NB4 (cell line): ENCODE measurements around the gene PRPF8.

Experiments
- DNase-seq: peaks from one replicate; pipeline ENCODE4 v3.0.0; 2010; ENCODE audit warnings: low read depth
- H3K4me3 ChIP-seq: one replicate; pipeline ENCODE4 v1.5.1; 2011; ENCODE audit warnings: mild to moderate bottlenecking, low read depth, low read length, moderate library complexity
- CTCF ChIP-seq: IDR thresholded peaks from one replicate; pipeline ENCODE4 v1.5.1; 2012; ENCODE audit warnings: low read depth, low read length
- MAX ChIP-seq: IDR thresholded peaks from 2 replicates; pipeline ENCODE4 v1.6.1; 2011; ENCODE audit warnings: low read depth, low read length
- MYC ChIP-seq: IDR thresholded peaks from 2 replicates; pipeline ENCODE4 v1.6.1; 2011; ENCODE audit warnings: low read depth, low read length
- POLR2A ChIP-seq: IDR thresholded peaks from 2 replicates; pipeline ENCODE4 v1.6.1; 2011; ENCODE audit warnings: mild to moderate bottlenecking; ENCODE audit not compliant: insufficient read length; ENCODE audit errors: extremely low read depth

PRPF8 gene

GRCh38 chr17:1648963-1649843 is 35.5 kb downstream of the PRPF8 start:
- peak overlapping the region; percentile 43 for H3K4me3 ChIP-seq
- TF ChIP-seq MAX, result no peak
- peak; percentile 61; the same call in 1 of the 2 replicates for TF ChIP-seq MYC
- TF ChIP-seq POLR2A, result no peak
- peak; percentile 62 for TF ChIP-seq CTCF
- peak; percentile 88 for DNase-seq

GRCh38 chr17:1648173-1648962 is 36.3 kb downstream of the PRPF8 start:
- no peak overlapping the region for H3K4me3 ChIP-seq
- DNase-seq, result no peak
- TF ChIP-seq POLR2A (no peak), MAX (no peak), CTCF (no peak), MYC (no peak)

GRCh38 chr17:1647802-1648171 is 36.9 kb downstream of the PRPF8 start:
- no peak for DNase-seq
- no peak overlapping the region for H3K4me3 ChIP-seq
- TF ChIP-seq MYC, result no peak
- no peak for TF ChIP-seq MAX
- no peak for TF ChIP-seq POLR2A
- TF ChIP-seq CTCF, result no peak

- no peak overlapping the region for H3K4me3 ChIP-seq
- TF ChIP-seq MYC (no peak), CTCF (no peak), MAX (no peak), POLR2A (no peak)
- DNase-seq, result no peak
Measured at GRCh38 chr17:1646199-1646875, 38.3 kb downstream of the PRPF8 start.

GRCh38 chr17:1645207-1646171 is 39.2 kb downstream of the PRPF8 start, which contains the start of gene SCARF1:
SCARF1 (minus strand) TSS chr17:1645732; CDS start chr17:1645697, 35 bp downstream.
- DNase-seq, result no peak
- TF ChIP-seq POLR2A (no peak), MYC (no peak), CTCF (no peak), MAX (no peak)
- no peak within 1 kb of the TSS for H3K4me3 ChIP-seq
